Stimulated activated CD8-positive, alpha-beta memory T cell treated with anti-CD3 and anti-CD28 coated beads, Interleukin-12 subunit alpha, Interleukin-12 subunit beta, amount 100 ng/mL, for 24 hours (primary cell): Measurements from ENCODE around the gene SORT1.
"Not testable (repeated sequence)": the region's sequence is repeated elsewhere in the genome, so short reads cannot be mapped to it uniquely, and the experiment has no call there.

Source experiments
- DNase-seq: peaks from one replicate; pipeline ENCODE4 v3.0.0-alpha.2; 2020; ENCODE audit errors: extremely low read depth

The SORT1 gene

GRCh38 chr1:109341944-109342930 lies 55.5 kb downstream of the SORT1 start:
- no peak for DNase-seq

DNA sequence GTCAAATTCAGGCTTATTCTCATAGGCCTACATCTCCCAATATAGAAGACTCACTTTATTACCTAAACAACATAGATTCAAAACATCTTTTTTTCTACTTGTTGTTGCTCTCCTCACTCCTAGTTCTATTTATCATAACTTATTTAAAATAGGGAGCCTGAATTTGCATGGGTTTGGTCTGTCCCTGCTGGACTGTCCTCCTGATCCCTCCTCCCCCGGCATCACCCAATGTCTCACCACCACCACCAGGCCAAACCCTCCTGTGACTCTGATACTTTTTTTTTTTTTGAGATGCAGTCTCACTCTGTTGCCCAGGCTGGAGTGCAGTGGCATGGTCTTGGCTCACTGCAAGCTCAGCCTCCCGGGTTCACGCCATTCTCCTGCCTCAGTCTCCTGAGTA lies 59.1 kb downstream of the SORT1 start:
- DNase-seq = no peak

- DNase-seq = no peak
These were observed 59.6 kb downstream of the SORT1 start for GRCh38 chr1:109338091-109338490.

GRCh38 chr1:109335091-109335490 lies 62.6 kb downstream of the SORT1 start:
- DNase-seq = no peak

DNA sequence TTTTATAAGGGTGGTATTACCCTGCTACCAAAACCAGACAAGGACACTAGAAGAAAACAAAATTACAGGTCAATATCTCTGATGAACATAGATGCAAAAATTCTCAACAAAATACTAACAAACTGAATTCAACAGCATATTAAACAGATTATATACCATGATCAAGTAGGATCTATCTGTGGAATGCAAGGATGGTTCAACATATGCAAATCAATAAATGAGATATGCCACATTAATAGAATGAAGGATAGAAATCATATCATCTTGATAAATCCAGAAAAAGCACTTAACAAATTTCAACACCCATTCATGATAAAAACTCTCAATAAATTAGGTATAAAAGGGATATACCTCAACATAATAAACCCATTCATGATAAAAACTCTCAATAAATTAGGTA lies 66.6 kb downstream of the SORT1 start:
- DNase-seq = no peak

DNA sequence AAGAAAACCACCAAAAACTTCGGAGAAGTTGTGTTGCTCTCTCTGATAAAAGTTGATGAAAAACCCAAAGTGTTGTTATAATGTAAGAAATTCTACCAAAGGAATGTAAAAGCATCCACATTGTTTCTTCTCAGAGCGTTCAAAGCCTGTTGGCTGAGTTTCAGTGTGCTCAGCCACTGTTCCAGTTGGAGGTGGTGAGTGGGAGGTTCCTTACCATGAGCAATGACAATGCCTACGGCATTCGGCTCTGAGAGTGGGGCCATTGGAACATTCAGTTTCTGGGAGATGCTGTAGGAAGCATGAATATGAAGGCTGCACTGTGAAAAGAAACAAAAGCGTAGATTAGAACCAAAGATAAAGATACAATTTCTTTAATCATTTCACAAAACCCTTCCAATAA lies 70.4 kb downstream of the SORT1 start:
- no peak for DNase-seq

GRCh38 chr1:109322974-109323373 lies 74.7 kb downstream of the SORT1 start:
- no peak for DNase-seq

- no peak for DNase-seq
These were observed 78.6 kb downstream of the SORT1 start for GRCh38 chr1:109319114-109319513.

GRCh38 chr1:109316506-109316905 lies 81.2 kb downstream of the SORT1 start:
- DNase-seq = no peak

- no peak for DNase-seq
These were observed 82.4 kb downstream of the SORT1 start for GRCh38 chr1:109315288-109315687.

DNA sequence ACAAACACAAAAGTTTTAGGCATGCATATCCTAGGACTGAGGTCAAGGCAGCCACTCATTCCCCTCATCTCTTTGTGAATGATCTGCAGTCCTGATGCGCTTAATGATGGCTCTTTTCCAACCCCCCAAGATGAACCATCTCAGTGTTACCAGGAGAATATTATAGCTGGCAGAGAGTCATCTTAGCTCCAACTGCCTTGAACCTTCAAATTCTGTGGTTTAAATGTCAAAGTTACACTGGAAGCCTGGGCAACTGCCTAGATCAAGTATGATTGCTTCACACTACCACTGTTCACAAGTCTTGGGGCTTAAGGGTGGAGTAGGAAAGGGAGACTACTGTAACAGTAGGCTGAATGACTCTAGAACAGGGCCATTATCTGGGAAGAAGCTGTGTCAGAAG lies 82.9 kb downstream of the SORT1 start:
- DNase-seq = no peak

DNA sequence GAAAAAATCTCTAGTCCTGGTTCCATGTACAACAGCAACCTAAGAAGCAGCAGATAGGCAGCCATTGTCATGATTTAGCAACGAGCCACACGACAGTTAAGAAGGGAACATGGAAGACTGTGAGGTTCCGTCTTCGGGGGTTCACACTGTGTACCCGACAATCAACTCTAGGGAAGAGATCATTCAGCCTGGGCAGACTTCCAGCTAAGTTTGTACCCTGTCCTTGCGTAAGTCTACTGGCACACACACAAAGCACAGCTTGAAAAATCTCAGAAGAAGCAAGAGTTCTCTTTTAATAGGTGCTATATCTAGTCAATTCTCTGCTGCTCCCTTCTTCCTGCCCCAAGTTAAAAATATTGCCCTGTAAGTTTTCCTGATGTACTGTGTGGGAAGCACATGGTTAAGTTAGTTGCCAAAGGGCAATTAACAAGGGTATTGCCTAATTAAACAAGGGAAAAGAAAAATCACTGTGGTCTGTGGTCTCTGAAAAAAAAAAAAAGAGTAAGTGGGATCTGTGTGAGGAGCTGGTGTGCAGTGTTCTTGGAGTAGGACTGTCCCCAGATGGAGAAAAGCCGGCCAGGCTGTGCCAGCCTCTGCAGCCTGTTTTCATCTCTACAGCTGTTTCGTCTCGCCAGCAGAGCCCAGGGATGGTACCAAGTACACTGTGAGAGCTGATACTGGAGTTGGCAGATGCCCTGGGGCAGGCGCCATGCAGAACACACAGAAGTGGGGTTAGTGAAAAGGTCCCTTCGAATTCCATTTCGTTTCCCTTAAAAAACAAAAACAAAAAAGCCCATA lies 84.5 kb downstream of the SORT1 start:
- no peak for DNase-seq

DNA sequence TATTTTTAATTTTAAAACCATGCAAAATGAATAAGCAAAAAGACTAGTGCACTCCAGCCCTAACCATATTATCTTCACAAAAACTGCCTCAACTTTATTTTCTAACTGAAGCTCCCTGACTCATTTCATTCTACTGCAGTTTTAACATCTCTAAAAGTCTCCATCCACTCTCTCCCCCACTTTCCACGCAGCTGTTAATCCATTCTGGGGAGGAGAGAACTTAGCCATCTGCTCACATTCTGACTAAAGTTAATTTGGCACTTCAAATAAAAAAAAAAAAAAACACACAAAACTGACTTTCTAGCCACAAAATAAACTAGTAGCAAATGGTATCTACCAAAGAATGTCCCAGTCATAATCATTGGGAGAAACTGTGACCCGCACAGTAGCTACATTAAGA lies 85.5 kb downstream of the SORT1 start:
- DNase-seq = no peak

DNA sequence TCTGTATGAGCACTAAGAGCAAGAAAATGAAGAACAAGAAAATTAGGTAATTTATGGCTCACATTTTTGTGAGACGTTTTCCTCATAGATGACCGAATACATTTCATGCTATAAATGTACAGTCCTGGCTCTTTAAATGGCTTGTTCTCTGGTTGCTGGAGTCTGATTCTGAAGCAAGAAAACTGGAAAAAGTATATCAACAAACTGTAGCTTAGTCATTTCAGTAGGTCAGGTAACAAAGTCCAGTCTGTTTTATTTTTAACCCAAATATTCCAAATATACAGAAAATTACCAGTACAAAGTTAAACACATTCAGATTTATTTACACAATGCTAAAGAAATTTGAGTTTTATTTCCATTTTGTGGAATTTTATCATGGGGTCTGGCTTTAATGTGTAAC lies 88.4 kb downstream of the SORT1 start:
- DNase-seq = no peak

GRCh38 chr1:109307274-109308021 lies 90.3 kb downstream of the SORT1 start:
- no peak for DNase-seq

DNA sequence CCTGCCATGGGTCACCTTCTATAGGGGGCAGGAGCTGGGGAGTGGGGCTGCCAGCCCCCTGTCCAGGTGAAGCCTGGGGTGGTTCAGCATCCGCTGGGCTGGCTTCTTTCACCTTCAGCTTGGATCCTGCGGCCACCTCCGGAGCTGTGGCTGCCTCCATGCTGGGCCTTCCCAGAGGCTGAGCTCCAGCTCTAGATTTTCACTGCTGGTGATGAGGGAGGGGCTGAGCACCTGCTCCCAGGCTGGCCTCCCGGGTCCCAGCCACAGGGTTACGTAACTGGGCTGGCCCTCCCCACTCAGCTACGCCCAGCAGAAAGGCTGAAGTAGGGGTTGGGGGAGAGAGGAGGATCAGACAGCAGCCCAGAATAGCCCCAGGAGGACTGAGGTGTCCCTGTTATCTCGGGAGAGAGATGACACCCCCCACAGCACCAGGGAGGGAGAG lies 90.9 kb downstream of the SORT1 start, which contains the start of gene MYBPHL:
TSS of gene MYBPHL (minus strand) at position 180 of the 442 bp plus-strand sequence. CDS start at position 160, 20 bp downstream.
- no peak for DNase-seq

DNA sequence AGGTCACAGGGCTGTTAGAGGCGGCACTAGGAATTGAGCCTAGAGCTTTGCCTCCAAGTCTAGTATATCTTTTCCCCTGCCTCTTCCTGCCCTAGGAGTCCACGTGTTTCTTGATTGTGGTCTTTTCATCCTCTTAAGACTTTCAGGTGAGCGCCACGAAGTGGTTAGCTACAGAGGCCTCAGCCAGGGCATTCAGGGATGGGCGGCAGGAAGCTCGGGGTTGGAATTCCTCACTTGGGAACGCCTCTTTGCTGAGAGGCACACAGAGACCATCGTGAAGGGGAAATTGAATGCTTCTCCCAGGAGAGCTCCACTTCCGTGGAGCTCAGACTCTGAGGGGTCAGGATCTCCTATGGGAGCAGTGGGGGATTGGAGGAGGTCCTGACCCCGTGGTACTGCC lies 91.7 kb downstream of the SORT1 start:
- not testable (repeated sequence) for DNase-seq

DNA sequence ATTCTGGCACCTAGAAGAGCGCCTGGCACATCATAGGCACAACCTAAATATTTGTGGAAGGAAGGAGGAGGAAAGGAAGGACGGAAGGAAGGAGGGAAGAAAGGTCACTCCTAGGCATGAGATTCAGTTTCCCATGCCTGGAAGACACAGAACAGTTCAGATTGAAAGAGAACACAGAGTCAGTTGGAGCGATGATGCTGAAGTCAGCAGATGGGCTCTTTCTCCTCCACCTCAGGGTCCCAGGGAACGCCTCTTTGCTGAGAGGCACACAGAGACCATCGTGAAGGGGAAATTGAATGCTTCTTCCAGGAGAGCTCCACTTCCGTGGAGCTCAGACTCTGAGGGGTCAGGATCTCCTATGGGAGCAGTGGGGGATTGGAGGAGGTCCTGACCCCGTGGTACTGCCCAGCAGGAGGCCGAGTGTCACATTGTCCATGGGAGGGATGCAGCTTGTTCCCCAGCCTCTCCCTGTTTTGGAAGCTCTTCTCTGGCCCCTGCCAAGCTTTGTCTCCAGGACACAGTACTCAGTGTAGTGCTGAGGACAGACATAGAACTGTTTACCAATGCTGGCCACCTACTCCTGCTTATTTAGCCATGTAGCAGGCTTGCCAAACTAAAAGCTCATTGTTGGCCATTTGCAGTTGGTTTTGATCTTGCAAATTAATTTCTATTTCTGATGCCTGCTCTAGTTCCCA lies 93.3 kb downstream of the SORT1 start:
- no peak for DNase-seq

DNA sequence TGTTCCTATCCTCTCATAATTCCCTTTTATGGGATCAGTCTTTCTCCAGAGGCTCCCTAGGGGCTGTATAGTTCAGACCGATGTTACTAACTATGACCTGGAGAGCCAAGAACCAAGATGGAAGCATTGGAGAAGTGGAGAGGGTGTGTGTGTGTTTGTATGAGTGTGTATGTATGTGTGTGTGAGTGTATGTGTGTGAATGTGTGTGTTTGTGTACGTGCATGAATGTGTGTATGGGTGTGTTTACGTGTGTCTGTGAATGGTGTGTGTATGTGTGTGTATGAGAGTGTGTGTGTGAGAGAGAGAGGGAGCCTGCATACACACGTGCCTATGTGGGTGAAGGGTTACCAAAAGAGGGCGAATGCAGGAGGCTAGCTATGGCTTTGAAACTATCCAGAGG lies 95.8 kb downstream of the SORT1 start:
- no peak for DNase-seq

- DNase-seq = no peak
These were observed 97.0 kb downstream of the SORT1 start for GRCh38 chr1:109300650-109301151.
